Loucy (cell line): Measurements from ENCODE around the gene NEDD4L.

ENCODE experiments used
- CTCF ChIP-seq: fragments of 200-600 bp; sonication (generic); conservative IDR thresholded peaks from 2 replicates; pipeline ENCODE4 v1.5.1; 2014; ENCODE audit warnings: mild to moderate bottlenecking, antibody characterized with exemption, low read length
- EZH2phosphoT487 ChIP-seq: fragments of 200-600 bp; IDR thresholded peaks from 2 replicates; pipeline ENCODE4 v1.6.1; 2018; ENCODE audit warnings: antibody characterized with exemption, mild to moderate bottlenecking, moderate library complexity, borderline replicate concordance

GRCh38 chr18:58393295-58393694 lies 349.3 kb downstream of the NEDD4L start:
- no peak for TF ChIP-seq CTCF
- TF ChIP-seq EZH2phosphoT487, result no peak
